Measurements from ENCODE around the gene CERS6. TPM values are rescaled to one million over a fixed set of nuclear protein-coding genes. Genes with fewer than 3 reads are reported as not detected.

Gene CERS6
- total RNA-seq, 1 donor from 2014 or later = 30.8 TPM

GRCh38 chr2:168568476-168569267 is 112.6 kb downstream of the CERS6 start:
- Histone ChIP-seq H3K9me3 (ENCODE audit: control insufficient read depth in 3 of 3, low read length in 3 of 3) (no peaks in the 10 kb centered on the region), H3K4me3 (ENCODE audit: low read length in 3 of 3) (no peak overlapping the region), H3K9ac (ENCODE audit: low read depth in 1 of 3, low read length in 3 of 3) (no peak overlapping the region), H3K4me1 (ENCODE audit: control insufficient read depth in 3 of 3, insufficient read depth in 3 of 3, low read length in 3 of 3) (peaks cover 14 to 29% (median 22%) of the 10 kb centered on the region in 3 donors), H3K27me3 (ENCODE audit: control insufficient read depth in 3 of 3, insufficient read depth in 3 of 3, low read length in 3 of 3) (no peaks in the 10 kb centered on the region), H3K27ac (ENCODE audit: low read depth, low read length) (peak overlapping the region; percentile 65), H3K36me3 (ENCODE audit: control insufficient read depth in 3 of 3, insufficient read depth in 3 of 3, low read length in 3 of 3) (no peaks in the 10 kb centered on the region)

- Histone ChIP-seq H3K36me3 (ENCODE audit: control insufficient read depth in 3 of 3, insufficient read depth in 3 of 3, low read length in 3 of 3) (no peaks in the 10 kb centered on the region), H3K4me3 (ENCODE audit: low read length in 3 of 3) (no peak overlapping the region), H3K27me3 (ENCODE audit: control insufficient read depth in 3 of 3, insufficient read depth in 3 of 3, low read length in 3 of 3) (no peaks in the 10 kb centered on the region), H3K9me3 (ENCODE audit: control insufficient read depth in 3 of 3, low read length in 3 of 3) (no peaks in the 10 kb centered on the region), H3K4me1 (ENCODE audit: control insufficient read depth in 3 of 3, insufficient read depth in 3 of 3, low read length in 3 of 3) (peaks cover 14 to 27% (median 20%) of the 10 kb centered on the region in 3 donors), H3K9ac (ENCODE audit: low read depth in 1 of 3, low read length in 3 of 3) (no peak overlapping the region), H3K27ac (ENCODE audit: low read depth, low read length) (no peak overlapping the region)
Measured at GRCh38 chr2:168571061-168571460, 115.0 kb downstream of the CERS6 start.

- Histone ChIP-seq H3K36me3 (ENCODE audit: control insufficient read depth in 3 of 3, insufficient read depth in 3 of 3, low read length in 3 of 3) (no peaks in the 10 kb centered on the region), H3K4me1 (ENCODE audit: control insufficient read depth in 3 of 3, insufficient read depth in 3 of 3, low read length in 3 of 3) (peaks cover 5 to 14% (median 12%) of the 10 kb centered on the region in 3 donors), H3K9me3 (ENCODE audit: control insufficient read depth in 3 of 3, low read length in 3 of 3) (no peaks in the 10 kb centered on the region), H3K27me3 (ENCODE audit: control insufficient read depth in 3 of 3, insufficient read depth in 3 of 3, low read length in 3 of 3) (no peaks in the 10 kb centered on the region), H3K27ac (ENCODE audit: low read depth, low read length) (no peak overlapping the region), H3K9ac (ENCODE audit: low read depth in 1 of 3, low read length in 3 of 3) (no peak overlapping the region), H3K4me3 (ENCODE audit: low read length in 3 of 3) (no peak overlapping the region)
Measured at GRCh38 chr2:168573128-168573903, 117.2 kb downstream of the CERS6 start.

- Histone ChIP-seq H3K4me3 (ENCODE audit: low read length in 3 of 3) (no peak overlapping the region), H3K27me3 (ENCODE audit: control insufficient read depth in 3 of 3, insufficient read depth in 3 of 3, low read length in 3 of 3) (no peaks in the 10 kb centered on the region), H3K27ac (ENCODE audit: low read depth, low read length) (no peak overlapping the region), H3K36me3 (ENCODE audit: control insufficient read depth in 3 of 3, insufficient read depth in 3 of 3, low read length in 3 of 3) (no peaks in the 10 kb centered on the region), H3K9me3 (ENCODE audit: control insufficient read depth in 3 of 3, low read length in 3 of 3) (no peaks in the 10 kb centered on the region), H3K9ac (ENCODE audit: low read depth in 1 of 3, low read length in 3 of 3) (no peak overlapping the region), H3K4me1 (ENCODE audit: control insufficient read depth in 3 of 3, insufficient read depth in 3 of 3, low read length in 3 of 3) (peaks cover 0 to 4% (median 0%) of the 10 kb centered on the region in 3 donors)
Measured at GRCh38 chr2:168574856-168575630, 119.0 kb downstream of the CERS6 start.

- Histone ChIP-seq H3K4me1 (ENCODE audit: control insufficient read depth in 3 of 3, insufficient read depth in 3 of 3, low read length in 3 of 3) (peaks cover 0 to 3% (median 1%) of the 10 kb centered on the region in 3 donors), H3K27me3 (ENCODE audit: control insufficient read depth in 3 of 3, insufficient read depth in 3 of 3, low read length in 3 of 3) (no peaks in the 10 kb centered on the region), H3K27ac (ENCODE audit: low read depth, low read length) (no peak overlapping the region), H3K4me3 (ENCODE audit: low read length in 3 of 3) (no peak overlapping the region), H3K9me3 (ENCODE audit: control insufficient read depth in 3 of 3, low read length in 3 of 3) (no peaks in the 10 kb centered on the region), H3K9ac (ENCODE audit: low read depth in 1 of 3, low read length in 3 of 3) (no peak overlapping the region), H3K36me3 (ENCODE audit: control insufficient read depth in 3 of 3, insufficient read depth in 3 of 3, low read length in 3 of 3) (no peaks in the 10 kb centered on the region)
Measured at GRCh38 chr2:168577885-168578284, 121.8 kb downstream of the CERS6 start.

GRCh38 chr2:168583064-168583709 is 127.1 kb downstream of the CERS6 start:
- Histone ChIP-seq H3K4me3 (ENCODE audit: low read length in 3 of 3) (peak overlapping the region in 1 of 3 donors; percentile 1), H3K9me3 (ENCODE audit: control insufficient read depth in 3 of 3, low read length in 3 of 3) (no peaks in the 10 kb centered on the region), H3K9ac (ENCODE audit: low read depth in 1 of 3, low read length in 3 of 3) (no peak overlapping the region), H3K27me3 (ENCODE audit: control insufficient read depth in 3 of 3, insufficient read depth in 3 of 3, low read length in 3 of 3) (no peaks in the 10 kb centered on the region), H3K4me1 (ENCODE audit: control insufficient read depth in 3 of 3, insufficient read depth in 3 of 3, low read length in 3 of 3) (peaks cover 6 to 14% (median 11%) of the 10 kb centered on the region in 3 donors), H3K27ac (ENCODE audit: low read depth, low read length) (peak overlapping the region; percentile 32), H3K36me3 (ENCODE audit: control insufficient read depth in 3 of 3, insufficient read depth in 3 of 3, low read length in 3 of 3) (no peaks in the 10 kb centered on the region)

GRCh38 chr2:168583710-168584521 is 127.8 kb downstream of the CERS6 start:
- H3K4me1 ChIP-seq (ENCODE audit: control insufficient read depth in 3 of 3, insufficient read depth in 3 of 3, low read length in 3 of 3) = peaks cover 6 to 14% (median 11%) of the 10 kb centered on the region in 3 donors
- H3K36me3 ChIP-seq (ENCODE audit: control insufficient read depth in 3 of 3, insufficient read depth in 3 of 3, low read length in 3 of 3) = no peaks in the 10 kb centered on the region
- H3K27me3 ChIP-seq (ENCODE audit: control insufficient read depth in 3 of 3, insufficient read depth in 3 of 3, low read length in 3 of 3) = no peaks in the 10 kb centered on the region
- peak overlapping the region in 1 of 3 donors; percentile 1 for H3K4me3 ChIP-seq (ENCODE audit: low read length in 3 of 3)
- peak overlapping the region; percentile 32 for H3K27ac ChIP-seq (ENCODE audit: low read depth, low read length)
- no peaks in the 10 kb centered on the region for H3K9me3 ChIP-seq (ENCODE audit: control insufficient read depth in 3 of 3, low read length in 3 of 3)
- peak overlapping the region in 1 of 3 donors; percentile 28 for H3K9ac ChIP-seq (ENCODE audit: low read depth in 1 of 3, low read length in 3 of 3)

GRCh38 chr2:168584911-168585310 is 128.8 kb downstream of the CERS6 start:
- no peaks in the 10 kb centered on the region for H3K27me3 ChIP-seq (ENCODE audit: control insufficient read depth in 3 of 3, insufficient read depth in 3 of 3, low read length in 3 of 3)
- no peak overlapping the region for H3K4me3 ChIP-seq (ENCODE audit: low read length in 3 of 3)
- H3K9ac ChIP-seq (ENCODE audit: low read depth in 1 of 3, low read length in 3 of 3) = no peak overlapping the region
- no peaks in the 10 kb centered on the region for H3K9me3 ChIP-seq (ENCODE audit: control insufficient read depth in 3 of 3, low read length in 3 of 3)
- peaks cover 6 to 14% (median 11%) of the 10 kb centered on the region in 3 donors for H3K4me1 ChIP-seq (ENCODE audit: control insufficient read depth in 3 of 3, insufficient read depth in 3 of 3, low read length in 3 of 3)
- H3K27ac ChIP-seq (ENCODE audit: low read depth, low read length) = no peak overlapping the region
- no peaks in the 10 kb centered on the region for H3K36me3 ChIP-seq (ENCODE audit: control insufficient read depth in 3 of 3, insufficient read depth in 3 of 3, low read length in 3 of 3)

- no peak overlapping the region for H3K9ac ChIP-seq (ENCODE audit: low read depth in 1 of 3, low read length in 3 of 3)
- no peaks in the 10 kb centered on the region for H3K27me3 ChIP-seq (ENCODE audit: control insufficient read depth in 3 of 3, insufficient read depth in 3 of 3, low read length in 3 of 3)
Measured at GRCh38 chr2:168585700-168586099, 129.6 kb downstream of the CERS6 start.

More at GRCh38 chr2:168585700-168586099, 129.6 kb downstream of the CERS6 start:
- Histone ChIP-seq H3K27ac (ENCODE audit: low read depth, low read length) (no peak overlapping the region), H3K4me1 (ENCODE audit: control insufficient read depth in 3 of 3, insufficient read depth in 3 of 3, low read length in 3 of 3) (peaks cover 6 to 14% (median 11%) of the 10 kb centered on the region in 3 donors), H3K36me3 (ENCODE audit: control insufficient read depth in 3 of 3, insufficient read depth in 3 of 3, low read length in 3 of 3) (no peaks in the 10 kb centered on the region), H3K4me3 (ENCODE audit: low read length in 3 of 3) (no peak overlapping the region), H3K9me3 (ENCODE audit: control insufficient read depth in 3 of 3, low read length in 3 of 3) (no peaks in the 10 kb centered on the region)

Data from skeletal muscle tissue (tissue), 4 donors.